ENCODE measurements around the gene RAPGEF3. TPM values are rescaled to one million over a fixed set of nuclear protein-coding genes. Genes with fewer than 3 reads are reported as not detected.
A peak's percentile ranks its signal among the peaks of the same experiment; 100 is the strongest.

RAPGEF3 gene
- total and polyA plus RNA-seq, 2 donors (not counting 1 experiment from before 2014, with no cell fraction given) = 1.8 to 5.2 TPM

GRCh38 chr12:47794679-47795078 lies 36.0 kb upstream of the RAPGEF3 start:
- H4K20me1 ChIP-seq (ENCODE audit: control insufficient read depth, insufficient read depth, low read length, poor library complexity, severe bottlenecking) = peaks cover 43% of the 10 kb centered on the region
- DNase-seq = no peak
- H3K79me2 ChIP-seq (ENCODE audit: control insufficient read depth, insufficient read depth, low read length) = peaks cover 22% of the 10 kb centered on the region
- H3K4me3 ChIP-seq (ENCODE audit: control extremely low read depth in 1 of 5, extremely low read depth in 1 of 5, insufficient read depth in 1 of 5, low read depth in 2 of 5, low read length in 4 of 5) = no peak overlapping the region
- H2AFZ ChIP-seq (ENCODE audit: insufficient read depth, low read depth, low read length, poor library complexity, severe bottlenecking) = no peak overlapping the region
- H3K27ac ChIP-seq (ENCODE audit: low read length in 2 of 2) = no peak overlapping the region
- H3K4me2 ChIP-seq (replicated peaks; ENCODE audit: low read depth, low read length, poor library complexity, severe bottlenecking) = no peak overlapping the region
- H3K4me1 ChIP-seq (ENCODE audit: control insufficient read depth in 2 of 2, insufficient read depth in 2 of 2, low read length in 2 of 2) = peaks cover 0 to 6% of the 10 kb centered on the region in 2 donors
- ATAC-seq (ENCODE audit: low read depth) = no peak
- ChIA-PET CTCF (interaction anchor here (1.1 to 38.8 kb wide), 4 partner anchors 17 to 80 kb away, joined by 3 to 1203 read pairs (median 3); no protein-coding TSS in a partner anchor), POLR2A (interaction anchor here (2.5 kb wide), 1 partner anchor 44 kb away, joined by 6 read pairs; no protein-coding TSS in a partner anchor)
- H3K9ac ChIP-seq (ENCODE audit: low read length) = no peak overlapping the region
- Mint-ChIP-seq H3K27ac (no peak overlapping the region), H3K4me1 (peaks cover 5% of the 10 kb centered on the region), H3K9me3 (ENCODE audit: insufficient read depth) (no peaks in the 10 kb centered on the region), H3K27me3 (no peaks in the 10 kb centered on the region), H3K4me3 (no peak overlapping the region)
- peaks cover 0 to 90% of the 10 kb centered on the region in 2 experiments for H3K36me3 ChIP-seq (replicated peaks in 1 of 2; ENCODE audit: control extremely low read depth in 1 of 2, control insufficient read depth in 1 of 2, extremely low read depth in 1 of 2, insufficient read depth in 2 of 2, low read length in 1 of 2)
- H3K27me3 ChIP-seq (replicated peaks in 1 of 4; ENCODE audit: control extremely low read depth in 1 of 4, control insufficient read depth in 3 of 4, insufficient read depth in 4 of 4, low read length in 3 of 4) = no peaks in the 10 kb centered on the region
- 94% methylated on average over 8 of the region's 9 CpGs for WGBS (ENCODE audit: insufficient coverage)
- intact Hi-C loops (cut with micrococcal nuclease) = no loop called here
- TF ChIP-seq CTCF (IDR thresholded peaks at IDR 0.05) (no peak), EZH2 (IDR thresholded peaks at IDR 0.05; ENCODE audit: borderline replicate concordance, insufficient read depth, low read depth, low read length, poor library complexity, severe bottlenecking) (no peak)
- H3K9me3 ChIP-seq (ENCODE audit: control extremely low read depth in 1 of 3, control insufficient read depth in 2 of 3, insufficient read depth in 1 of 3, low read length in 2 of 3) = no peaks in the 10 kb centered on the region

GRCh38 chr12:47793015-47793681 lies 34.5 kb upstream of the RAPGEF3 start:
- no peaks in the 10 kb centered on the region for H3K27me3 Mint-ChIP-seq
- TF ChIP-seq CTCF (IDR thresholded peaks at IDR 0.05) (no peak), EZH2 (IDR thresholded peaks at IDR 0.05; ENCODE audit: borderline replicate concordance, insufficient read depth, low read depth, low read length, poor library complexity, severe bottlenecking) (no peak)
- H3K4me3 Mint-ChIP-seq = no peak overlapping the region

More at GRCh38 chr12:47793015-47793681, 34.5 kb upstream of the RAPGEF3 start:
- Histone ChIP-seq H3K4me1 (ENCODE audit: control insufficient read depth in 2 of 2, insufficient read depth in 2 of 2, low read length in 2 of 2) (peaks cover 0 to 3% of the 10 kb centered on the region in 2 donors), H3K27ac (ENCODE audit: low read length in 2 of 2) (peak overlapping the region in 1 of 2 donors; percentile 5), H3K36me3 (replicated peaks in 1 of 2; ENCODE audit: control extremely low read depth in 1 of 2, control insufficient read depth in 1 of 2, extremely low read depth in 1 of 2, insufficient read depth in 2 of 2, low read length in 1 of 2) (peaks cover 0 to 90% of the 10 kb centered on the region in 2 experiments), H3K27me3 (replicated peaks in 1 of 4; ENCODE audit: control extremely low read depth in 1 of 4, control insufficient read depth in 3 of 4, insufficient read depth in 4 of 4, low read length in 3 of 4) (no peaks in the 10 kb centered on the region), H3K4me3 (ENCODE audit: control extremely low read depth in 1 of 5, extremely low read depth in 1 of 5, insufficient read depth in 1 of 5, low read depth in 2 of 5, low read length in 4 of 5) (no peak overlapping the region), H4K20me1 (ENCODE audit: control insufficient read depth, insufficient read depth, low read length, poor library complexity, severe bottlenecking) (peaks cover 27% of the 10 kb centered on the region), H3K9me3 (ENCODE audit: control extremely low read depth in 1 of 3, control insufficient read depth in 2 of 3, insufficient read depth in 1 of 3, low read length in 2 of 3) (no peaks in the 10 kb centered on the region), H2AFZ (ENCODE audit: insufficient read depth, low read depth, low read length, poor library complexity, severe bottlenecking) (no peak overlapping the region), H3K4me2 (replicated peaks; ENCODE audit: low read depth, low read length, poor library complexity, severe bottlenecking) (no peak overlapping the region), H3K9ac (ENCODE audit: low read length) (no peak overlapping the region), H3K79me2 (ENCODE audit: control insufficient read depth, insufficient read depth, low read length) (peaks cover 8% of the 10 kb centered on the region)
- POLR2A ChIA-PET = no interaction called here
- no peaks in the 10 kb centered on the region for H3K9me3 Mint-ChIP-seq (ENCODE audit: insufficient read depth)
- 97% methylated on average over 15 of the region's 15 CpGs for WGBS (ENCODE audit: insufficient coverage)
- intact Hi-C loops (cut with micrococcal nuclease) = no loop called here
- CTCF ChIA-PET = interaction anchor here (1.0 to 38.8 kb wide), 4 partner anchors 14 to 50 kb away, joined by 3 to 1203 read pairs (median 6); no protein-coding TSS in a partner anchor
- no peak for ATAC-seq (ENCODE audit: low read depth)
- no peak for DNase-seq
- H3K4me1 Mint-ChIP-seq = peaks cover 2% of the 10 kb centered on the region
- no peak overlapping the region for H3K27ac Mint-ChIP-seq
